ENCODE measurements around the gene GEMIN7. TPM values are rescaled to one million over a fixed set of nuclear protein-coding genes. Genes with fewer than 3 reads are reported as not detected.

GEMIN7 gene, protein sequence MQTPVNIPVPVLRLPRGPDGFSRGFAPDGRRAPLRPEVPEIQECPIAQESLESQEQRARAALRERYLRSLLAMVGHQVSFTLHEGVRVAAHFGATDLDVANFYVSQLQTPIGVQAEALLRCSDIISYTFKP
- 10 to 100 TPM; 10.4 to 16.0 (median 12.1) TPM for total RNA-seq
- 10 to 100 TPM in 1 of 2 donors, 1 to 10 TPM in 1; 9.7 to 11.7 TPM for polyA plus RNA-seq
- long read RNA-seq, donor 1, partial matches to known transcripts: 0 of 9 reads
- long read RNA-seq, donor 1, other reads (novel, unspliced or antisense): 2 of 9 reads
- long read RNA-seq, donor 2, transcript GEMIN7-202 (2 exons, 716 nt): major isoform, 5 of 10 reads
- long read RNA-seq, donor 2, partial matches to known transcripts: 0 of 10 reads
- long read RNA-seq, donor 2, other reads (novel, unspliced or antisense): 0 of 10 reads
- long read RNA-seq, donor 3, transcript GEMIN7-203 (2 exons, 848 nt): major isoform, 7 of 17 reads
- long read RNA-seq, donor 3, partial matches to known transcripts: 0 of 17 reads
- long read RNA-seq, donor 3, other reads (novel, unspliced or antisense): 1 of 17 reads

DNA sequence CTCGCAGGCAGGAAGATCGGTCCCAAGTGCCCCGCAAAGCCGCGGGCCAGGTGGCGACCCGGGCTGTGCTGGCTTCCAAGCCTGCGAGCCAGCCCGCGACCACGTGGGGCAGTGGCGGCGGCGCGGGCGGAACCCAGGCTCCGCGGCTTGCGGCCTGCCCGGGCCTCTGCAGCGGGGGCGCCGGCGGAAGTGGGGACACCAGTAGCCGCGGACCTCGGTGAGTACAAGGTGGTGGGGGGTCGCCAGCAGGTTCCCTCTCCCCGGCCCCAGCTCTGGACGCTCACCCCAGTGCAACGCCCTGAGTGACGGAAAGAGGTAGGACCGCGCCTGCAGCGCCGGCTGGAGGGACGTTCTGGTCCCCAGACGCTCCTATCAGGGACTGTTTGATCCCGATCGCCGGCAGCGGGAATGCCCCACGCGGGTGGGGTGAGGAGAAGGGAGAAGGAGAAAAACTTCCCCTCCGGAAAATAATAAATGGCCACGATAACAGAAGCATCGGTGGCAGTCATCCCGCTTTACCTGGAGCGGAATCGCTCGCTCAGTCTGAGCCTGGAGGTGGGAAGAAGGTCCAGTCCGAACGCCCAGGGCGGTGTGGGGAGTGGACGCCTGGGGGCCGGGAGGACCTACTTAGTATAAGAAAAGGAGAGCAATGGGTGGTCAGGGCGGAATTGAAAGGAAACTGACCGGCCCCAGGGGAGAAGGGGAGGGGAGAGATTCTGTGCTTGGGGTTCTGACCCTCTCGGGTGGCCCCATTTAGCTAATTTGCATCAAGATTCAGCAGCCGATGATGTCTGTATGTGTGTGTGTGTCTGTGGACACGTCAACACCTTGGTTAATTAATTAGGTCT, at the start of gene GEMIN7:
Gene GEMIN7 (plus strand): TSS at position 198 of the 848 bp plus-strand sequence. CDS start 10,855 bp downstream, outside the sequence.
- 0% methylated on average over 54 to 61 of the region's 61 CpGs for WGBS, 3 donors
- Histone ChIP-seq H3K4me1 (ENCODE audit: insufficient read depth) (peaks cover 6% of the 10 kb centered on the region), H3K9me3 (no peaks in the 10 kb centered on the region), H3K27ac (no peak within 1 kb of the TSS), H3K36me3 (no peaks in the 10 kb centered on the region), H3K27me3 (no peaks in the 10 kb centered on the region), H3K4me3 (peak within 1 kb of the TSS; percentile 87)
- peak; percentile 57 to 85 (median 72) for DNase-seq
- intact Hi-C loops (cut with DNase I): no loop called here
- TF ChIP-seq, protein P1, sequence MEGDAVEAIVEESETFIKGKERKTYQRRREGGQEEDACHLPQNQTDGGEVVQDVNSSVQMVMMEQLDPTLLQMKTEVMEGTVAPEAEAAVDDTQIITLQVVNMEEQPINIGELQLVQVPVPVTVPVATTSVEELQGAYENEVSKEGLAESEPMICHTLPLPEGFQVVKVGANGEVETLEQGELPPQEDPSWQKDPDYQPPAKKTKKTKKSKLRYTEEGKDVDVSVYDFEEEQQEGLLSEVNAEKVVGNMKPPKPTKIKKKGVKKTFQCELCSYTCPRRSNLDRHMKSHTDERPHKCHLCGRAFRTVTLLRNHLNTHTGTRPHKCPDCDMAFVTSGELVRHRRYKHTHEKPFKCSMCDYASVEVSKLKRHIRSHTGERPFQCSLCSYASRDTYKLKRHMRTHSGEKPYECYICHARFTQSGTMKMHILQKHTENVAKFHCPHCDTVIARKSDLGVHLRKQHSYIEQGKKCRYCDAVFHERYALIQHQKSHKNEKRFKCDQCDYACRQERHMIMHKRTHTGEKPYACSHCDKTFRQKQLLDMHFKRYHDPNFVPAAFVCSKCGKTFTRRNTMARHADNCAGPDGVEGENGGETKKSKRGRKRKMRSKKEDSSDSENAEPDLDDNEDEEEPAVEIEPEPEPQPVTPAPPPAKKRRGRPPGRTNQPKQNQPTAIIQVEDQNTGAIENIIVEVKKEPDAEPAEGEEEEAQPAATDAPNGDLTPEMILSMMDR (IDR thresholded peaks at IDR 0.05): peak in 2 of 3 donors; percentile 26 to 33
- TF ChIP-seq EP300 (IDR thresholded peaks at IDR 0.05) (no peak), POLR2A (IDR thresholded peaks at IDR 0.05) (peak; percentile 44)

DNA sequence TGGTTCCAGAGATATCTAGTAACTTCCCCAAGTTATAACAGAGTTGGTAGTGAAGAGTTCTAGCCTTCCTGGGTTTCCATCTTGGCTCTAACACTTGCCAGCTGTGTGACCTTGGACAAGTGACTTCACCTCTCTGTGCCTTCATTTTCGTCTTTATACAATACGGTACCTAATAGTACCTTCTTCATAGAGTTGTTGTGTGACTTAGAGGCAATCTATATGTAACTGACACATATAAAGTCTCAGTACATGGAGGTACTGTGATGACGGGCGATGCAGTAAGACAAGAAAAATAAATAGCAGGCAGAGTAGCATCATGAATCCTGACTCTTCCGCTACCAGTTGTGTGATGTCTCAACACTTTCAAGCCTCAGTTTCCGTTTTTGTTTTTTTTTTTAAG, 48.2 kb upstream of the GEMIN7 start:
- no peak overlapping the region for H3K27ac ChIP-seq
- H3K36me3 ChIP-seq: no peaks in the 10 kb centered on the region
- DNase-seq: no peak
- no peaks in the 10 kb centered on the region for H3K27me3 ChIP-seq
- intact Hi-C loops (cut with DNase I): no loop called here
- no peaks in the 10 kb centered on the region for H3K4me1 ChIP-seq (ENCODE audit: insufficient read depth)
- TF ChIP-seq POLR2A (IDR thresholded peaks at IDR 0.05) (no peak), EP300 (IDR thresholded peaks at IDR 0.05) (no peak)
- TF ChIP-seq, protein P1 (IDR thresholded peaks at IDR 0.05): no peak
- no peak overlapping the region for H3K4me3 ChIP-seq
- H3K9me3 ChIP-seq: no peaks in the 10 kb centered on the region
- WGBS, 3 donors: 95 to 97% (median 95%) methylated on average over 6 of the region's 6 CpGs

DNA sequence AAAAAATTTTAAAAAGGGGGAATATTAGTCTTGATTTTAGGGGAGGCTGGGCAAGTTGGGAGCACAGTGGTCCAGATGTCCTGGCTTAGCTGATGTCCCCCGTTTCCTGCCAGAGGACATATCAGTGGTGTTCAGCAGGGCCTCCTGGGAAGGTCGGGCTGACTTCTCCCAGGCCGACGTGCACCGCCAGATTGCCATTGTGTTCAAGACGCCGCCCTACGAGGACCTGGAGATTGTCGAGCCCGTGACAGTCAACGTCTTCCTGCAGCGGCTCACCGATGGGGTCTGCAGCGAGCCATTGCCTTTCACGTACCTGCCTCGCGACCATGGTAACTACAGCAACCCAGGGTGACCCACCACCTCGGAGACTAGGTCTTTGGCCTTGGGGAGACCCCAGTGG, 46.6 kb upstream of the GEMIN7 start:
- no peaks in the 10 kb centered on the region for H3K27me3 ChIP-seq
- 75 to 86% (median 75%) methylated on average over 18 of the region's 18 CpGs for WGBS, 3 donors
- no peak for DNase-seq
- no peak overlapping the region for H3K27ac ChIP-seq
- intact Hi-C loops (cut with DNase I): no loop called here
- TF ChIP-seq POLR2A (IDR thresholded peaks at IDR 0.05): no peak
- TF ChIP-seq, protein P1 (IDR thresholded peaks at IDR 0.05): no peak
- no peak for TF ChIP-seq EP300 (IDR thresholded peaks at IDR 0.05)
- H3K9me3 ChIP-seq: no peaks in the 10 kb centered on the region
- H3K4me1 ChIP-seq (ENCODE audit: insufficient read depth): no peaks in the 10 kb centered on the region
- H3K4me3 ChIP-seq: no peak overlapping the region
- no peaks in the 10 kb centered on the region for H3K36me3 ChIP-seq

DNA sequence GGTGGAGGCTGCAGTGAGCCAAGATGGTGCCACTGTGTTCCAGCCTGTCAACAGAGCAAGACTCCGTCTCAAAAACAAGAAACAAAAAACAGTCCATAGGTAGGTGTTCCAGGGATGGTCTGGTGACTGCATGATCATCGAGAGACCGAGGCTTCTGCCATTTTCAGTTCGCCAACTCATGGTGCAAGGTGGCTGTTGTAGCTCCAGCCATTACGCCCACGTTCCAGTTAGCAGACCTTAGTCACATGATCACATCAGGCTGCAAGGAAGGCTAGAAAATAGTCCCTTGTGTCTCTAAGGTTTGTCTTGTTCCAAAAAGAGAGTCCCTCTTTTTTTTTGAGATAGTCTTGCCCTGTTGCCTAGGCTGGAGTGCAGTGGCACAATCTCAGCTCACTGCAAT, 43.3 kb upstream of the GEMIN7 start:
- Histone ChIP-seq H3K36me3 (no peaks in the 10 kb centered on the region), H3K4me3 (no peak overlapping the region), H3K27me3 (no peaks in the 10 kb centered on the region), H3K27ac (no peak overlapping the region), H3K9me3 (no peaks in the 10 kb centered on the region), H3K4me1 (ENCODE audit: insufficient read depth) (peaks cover 6% of the 10 kb centered on the region)
- intact Hi-C loops (cut with DNase I): no loop called here
- DNase-seq: no peak
- 95 to 98% (median 97%) methylated on average over 6 of the region's 6 CpGs for WGBS, 3 donors
- TF ChIP-seq POLR2A (IDR thresholded peaks at IDR 0.05) (no peak), EP300 (IDR thresholded peaks at IDR 0.05) (no peak)
- TF ChIP-seq, protein P1 (IDR thresholded peaks at IDR 0.05): no peak
